IMR-90 (cell line): ENCODE data around the gene PFAS. TPM values are rescaled to one million over a fixed set of nuclear protein-coding genes. Genes with fewer than 3 reads are reported as not detected.

Experiments
- ATAC-seq: fragments of 200-7000 bp; cut with Tn5 transposase; 2 replicates; pipeline ENCODE4 v1.9.1; 2020; ENCODE audit warnings: low read depth, mild to moderate bottlenecking, moderate library complexity
- BruUV-seq: library from RNA; stranded (reverse); fragments of 400-500 nt; replicated peaks from 2 replicates; lab custom pipeline; 2021; lab: Mats Ljungman, UMichigan
- CTCF ChIA-PET: fragments of 300-600 bp; formaldehyde crosslinking; extraction: SDS; loops from one replicate; lab custom pipeline; 2021; ENCODE audit warnings: antibody characterized with exemption; lab: Yijun Ruan, JAX
- POLR2A ChIA-PET: fragments of 300-600 bp; sonication (Branson Sonifier 250); formaldehyde crosslinking; loops from one replicate; lab custom pipeline; 2022; ENCODE audit warnings: antibody characterized with exemption; ENCODE audit not compliant: unreplicated experiment; lab: Charles Lee
- DNase-seq: peaks from one replicate; pipeline ENCODE4 v3.0.0; 2013
- H2AFZ ChIP-seq: replicated peaks from 2 replicates; pipeline ENCODE3; 2013; ENCODE audit warnings: low read length, mild to moderate bottlenecking; ENCODE audit not compliant: poor library complexity
- H2AK5ac ChIP-seq: 2 replicates; pipeline ENCODE4 v1.6.1; 2013; ENCODE audit warnings: low read depth, low read length, inconsistent platforms
- H2AK9ac ChIP-seq: replicated peaks from 2 replicates; pipeline ENCODE3; 2013; ENCODE audit warnings: mild to moderate bottlenecking, low read depth, low read length, moderate library complexity; ENCODE audit not compliant: poor library complexity
- H2BK120ac ChIP-seq: 2 replicates; pipeline ENCODE4 v1.6.1; 2013; ENCODE audit warnings: low read depth, low read length, inconsistent platforms
- H2BK15ac ChIP-seq: 3 replicates; pipeline ENCODE4 v1.6.1; 2013; ENCODE audit warnings: low read depth, low read length, inconsistent platforms
- H2BK20ac ChIP-seq: 2 replicates; pipeline ENCODE4 v1.6.1; 2013; ENCODE audit warnings: low read depth, mild to moderate bottlenecking, inconsistent platforms, low read length, moderate library complexity
- H2BK5ac ChIP-seq: 2 replicates; pipeline ENCODE4 v1.6.1; 2013; ENCODE audit warnings: mild to moderate bottlenecking, low read depth, low read length, inconsistent platforms; ENCODE audit not compliant: poor library complexity, severe bottlenecking
- H3K14ac ChIP-seq: replicated peaks from 2 replicates; pipeline ENCODE4 v1.6.1; 2013; ENCODE audit warnings: low read depth, low read length, inconsistent platforms
- H3K18ac ChIP-seq: 2 replicates; pipeline ENCODE4 v1.6.1; 2013; ENCODE audit warnings: low read depth, low read length, control low read depth
- H3K23ac ChIP-seq: 2 replicates; pipeline ENCODE4 v1.6.1; 2013; ENCODE audit warnings: low read depth, low read length, inconsistent platforms
- H3K27ac ChIP-seq: 2 replicates; pipeline ENCODE4 v1.5.1; 2013; ENCODE audit warnings: mild to moderate bottlenecking, control low read depth, low read length; ENCODE audit not compliant: insufficient read depth
- H3K27me3 ChIP-seq: 2 replicates; pipeline ENCODE4 v1.6.1; 2013; ENCODE audit warnings: low read length; ENCODE audit not compliant: control insufficient read depth, insufficient read depth
- H3K36me3 ChIP-seq: 2 replicates; pipeline ENCODE4 v1.6.1; 2013; ENCODE audit warnings: low read length, mixed read lengths; ENCODE audit not compliant: control insufficient read depth, insufficient read depth
- H3K4ac ChIP-seq: 2 replicates; pipeline ENCODE4 v1.6.1; 2013; ENCODE audit warnings: low read depth, low read length, inconsistent platforms
- H3K4me1 ChIP-seq: 2 replicates; pipeline ENCODE4 v1.6.1; 2013; ENCODE audit warnings: low read length, mixed read lengths; ENCODE audit not compliant: control insufficient read depth, insufficient read depth
- H3K4me2 ChIP-seq: 2 replicates; pipeline ENCODE4 v1.6.1; 2013; ENCODE audit warnings: low read depth, mild to moderate bottlenecking, control low read depth, low read length, moderate library complexity
- H3K4me3 ChIP-seq: 2 replicates; pipeline ENCODE4 v1.5.1; 2013; ENCODE audit warnings: low read depth, mild to moderate bottlenecking, control low read depth, low read length, moderate library complexity; ENCODE audit not compliant: insufficient read depth
- H3K56ac ChIP-seq: 2 replicates; pipeline ENCODE4 v1.6.1; 2013; ENCODE audit warnings: low read length, inconsistent platforms; ENCODE audit not compliant: insufficient read depth; ENCODE audit errors: extremely low read depth
- H3K79me1 ChIP-seq, 2 experiments: 2 replicates each; pipeline ENCODE4 v1.6.1; 2013; ENCODE audit warnings: low read length in 2 of 2, inconsistent platforms in 1 of 2, low read depth in 1 of 2
- H3K9ac ChIP-seq: 2 replicates; pipeline ENCODE4 v1.6.1; 2013; ENCODE audit warnings: low read depth, low read length, control low read depth
- H3K9me1 ChIP-seq: 2 replicates; pipeline ENCODE4 v1.6.1; 2013; ENCODE audit warnings: low read length, inconsistent platforms; ENCODE audit not compliant: insufficient read depth
- H3K9me3 ChIP-seq: 2 replicates; pipeline ENCODE4 v1.6.1; 2013; ENCODE audit warnings: low read length; ENCODE audit not compliant: control insufficient read depth, insufficient read depth
- H4K20me1 ChIP-seq: 2 replicates; pipeline ENCODE4 v1.6.1; 2013; ENCODE audit warnings: low read length, inconsistent platforms; ENCODE audit not compliant: insufficient read depth
- H4K5ac ChIP-seq: 2 replicates; pipeline ENCODE4 v1.6.1; 2013; ENCODE audit warnings: mild to moderate bottlenecking, low read depth, low read length, control low read depth
- H4K8ac ChIP-seq, 2 experiments: 2 replicates each; pipeline ENCODE4 v1.6.1; 2013; ENCODE audit warnings: low read depth in 2 of 2, low read length in 2 of 2, control low read depth in 1 of 2, inconsistent platforms in 1 of 2
- H4K91ac ChIP-seq: 2 replicates; pipeline ENCODE4 v1.6.1; 2013; ENCODE audit warnings: low read depth, low read length, inconsistent platforms; ENCODE audit not compliant: insufficient read depth
- BHLHE40 ChIP-seq: fragments of 150-350 bp; IDR thresholded peaks from 2 replicates; pipeline ENCODE4 v1.6.1; 2016; ENCODE audit warnings: mild to moderate bottlenecking, low read depth, low read length
- CHD1 ChIP-seq: IDR thresholded peaks from 2 replicates; pipeline ENCODE4 v1.6.1; 2012; ENCODE audit warnings: low read depth, low read length, improper control_type of control experiment
- CTCF ChIP-seq: conservative IDR thresholded peaks from 2 replicates; pipeline ENCODE4 v1.5.1; 2012; ENCODE audit warnings: mild to moderate bottlenecking, low read depth, low read length, improper control_type of control experiment
- MAFK ChIP-seq: IDR thresholded peaks from 2 replicates; pipeline ENCODE4 v1.6.1; 2012; ENCODE audit warnings: low read depth, low read length, improper control_type of control experiment
- MAZ ChIP-seq: IDR thresholded peaks from 2 replicates; pipeline ENCODE4 v1.6.1; 2012; ENCODE audit warnings: low read depth, mild to moderate bottlenecking, low read length, improper control_type of control experiment, moderate library complexity, borderline replicate concordance
- MXI1 ChIP-seq: IDR thresholded peaks from 2 replicates; pipeline ENCODE4 v1.6.1; 2012; ENCODE audit warnings: low read depth, mild to moderate bottlenecking, low read length, moderate library complexity, borderline replicate concordance
- NFE2L2 ChIP-seq: fragments of 150-350 bp; IDR thresholded peaks from 2 replicates; pipeline ENCODE4 v1.6.1; 2016; ENCODE audit warnings: low read depth, mild to moderate bottlenecking, low read length
- POLR2A ChIP-seq: IDR thresholded peaks from 2 replicates; pipeline ENCODE4 v1.6.1; 2012; ENCODE audit warnings: mild to moderate bottlenecking, low read depth, low read length
- RAD21 ChIP-seq: IDR thresholded peaks from 2 replicates; pipeline ENCODE4 v1.6.1; 2012; ENCODE audit warnings: low read length, improper control_type of control experiment
- RFX5 ChIP-seq: IDR thresholded peaks from 2 replicates; pipeline ENCODE4 v1.8.0; 2012; ENCODE audit warnings: low read depth, mild to moderate bottlenecking, low read length, moderate library complexity
- USF2 ChIP-seq: fragments of 150-350 bp; IDR thresholded peaks from 2 replicates; pipeline ENCODE4 v1.6.1; 2017; ENCODE audit warnings: mild to moderate bottlenecking, antibody characterized with exemption, low read length, low read depth
- WGBS, 2 experiments: methylation state at CpG; one replicate each; pipeline versions ENCODE4 v1.1.5 to v1.1.7; 2013; ENCODE audit warnings: missing lambda C conversion rate in 2 of 2; ENCODE audit not compliant: insufficient read length in 1 of 2; ENCODE audit errors: extremely low coverage in 2 of 2; 5-methylcytosine and 5-hydroxymethylcytosine counted together
- dilution Hi-C: fragments of 300-500 bp; cut with HindIII; formaldehyde crosslinking; loops from one replicate; pipeline ENCODE4 v1.14.3; 2018; ENCODE audit warnings: low sequenced_read_pairs; ENCODE audit not compliant: unreplicated experiment
- in situ Hi-C: fragments of 300-500 bp; cut with MboI; formaldehyde crosslinking; loops from 3 replicates; pipeline ENCODE4 v1.14.3; 2019; ENCODE audit warnings: low sequenced_read_pairs, inconsistent platforms, mixed read lengths
- intact Hi-C: fragments of 100-400 bp; cut with micrococcal nuclease; formaldehyde crosslinking; loops from 2 replicates; pipeline ENCODE4 v1.10.0; 2022
- polyA plus RNA-seq, 3 experiments: library from polyadenylated mRNA; depleted of rRNA; stranded (reverse); fragments of >200 nt; gene quantifications; 2 replicates each; pipeline ENCODE4 v1.2.3, GENCODE V29; 2012; ENCODE audit warnings: low replicate concordance in 1 of 3
- total RNA-seq: library from RNA; depleted of rRNA; stranded (reverse); fragments of >200 nt; gene quantifications from 2 replicates; pipeline ENCODE4 v1.2.3, GENCODE V29; 2012
- TF ChIP-seq, protein P1 (sequence below): fragments of 150-350 bp; IDR thresholded peaks from 2 replicates; pipeline ENCODE4 v1.6.1; 2016; ENCODE audit warnings: low read depth, mild to moderate bottlenecking, low read length, moderate library complexity, borderline replicate concordance

PFAS gene
- total and polyA plus RNA-seq, 2 of the 4 experiments (the other 2 are of a cell fraction), result 20.7 to 26.2 TPM

DNA sequence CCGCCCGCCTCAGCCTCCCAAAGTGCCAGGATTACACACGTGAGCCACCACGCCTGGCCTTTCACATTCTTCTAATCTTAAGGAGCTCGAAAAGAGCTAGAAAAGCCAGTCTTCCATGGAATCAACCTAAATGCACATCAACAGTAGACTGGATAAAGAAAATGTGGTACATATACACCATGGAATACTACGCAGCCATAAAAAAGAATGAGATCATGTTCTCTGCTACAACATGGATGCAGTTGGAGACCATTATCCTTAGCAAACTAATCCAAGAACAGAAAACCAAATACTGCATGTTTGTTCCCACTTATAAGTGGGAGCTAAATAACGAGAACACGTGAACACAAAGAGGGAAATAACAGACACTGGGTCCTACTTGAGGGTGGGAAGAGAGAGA is 4.3 kb upstream of the PFAS start:
- Histone ChIP-seq H3K18ac (no peak overlapping the region), H3K56ac (no peak overlapping the region), H2AK5ac (no peak overlapping the region), H2BK15ac (no peak overlapping the region), H2BK20ac (no peak overlapping the region), H3K9me3 (no peaks in the 10 kb centered on the region), H2AFZ (no peak overlapping the region), H2AK9ac (no peak overlapping the region), H2BK120ac (no peak overlapping the region), H2BK5ac (no peak overlapping the region), H4K5ac (no peak overlapping the region), H3K4ac (no peak overlapping the region), H3K27ac (no peak overlapping the region), H3K23ac (no peak overlapping the region), H3K4me2 (no peak overlapping the region), H4K8ac (no peak overlapping the region), H3K9ac (no peak overlapping the region), H3K4me1 (no peaks in the 10 kb centered on the region), H3K79me1 (peaks cover 15 to 42% of the 10 kb centered on the region in 2 experiments), H3K14ac (no peak overlapping the region), H3K9me1 (peaks cover 9% of the 10 kb centered on the region; the same call in 1 of the 2 replicates), H3K27me3 (no peaks in the 10 kb centered on the region), H4K20me1 (no peaks in the 10 kb centered on the region), H3K36me3 (0 out of 2 replicates have a peak, but pooled peaks cover 1% of the 10 kb centered on the region), H4K91ac (no peak overlapping the region), H3K4me3 (no peak overlapping the region)
- dilution Hi-C loops, result loop anchor here (25.0 kb wide), 1 partner anchor 132 kb away; the partner anchor contains the start of genes ALOXE3 and HES7
- DNase-seq (no peak), ATAC-seq (no peak)
- in situ Hi-C loops, result no loop called here
- TF ChIP-seq RAD21 (no peak), CHD1 (no peak), MAFK (no peak), USF2 (no peak), RFX5 (no peak), BHLHE40 (no peak), MAZ (no peak), POLR2A (no peak), NFE2L2 (no peak), CTCF (no peak), MXI1 (no peak)
- TF ChIP-seq, protein P1, sequence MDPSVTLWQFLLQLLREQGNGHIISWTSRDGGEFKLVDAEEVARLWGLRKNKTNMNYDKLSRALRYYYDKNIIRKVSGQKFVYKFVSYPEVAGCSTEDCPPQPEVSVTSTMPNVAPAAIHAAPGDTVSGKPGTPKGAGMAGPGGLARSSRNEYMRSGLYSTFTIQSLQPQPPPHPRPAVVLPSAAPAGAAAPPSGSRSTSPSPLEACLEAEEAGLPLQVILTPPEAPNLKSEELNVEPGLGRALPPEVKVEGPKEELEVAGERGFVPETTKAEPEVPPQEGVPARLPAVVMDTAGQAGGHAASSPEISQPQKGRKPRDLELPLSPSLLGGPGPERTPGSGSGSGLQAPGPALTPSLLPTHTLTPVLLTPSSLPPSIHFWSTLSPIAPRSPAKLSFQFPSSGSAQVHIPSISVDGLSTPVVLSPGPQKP, result no peak
- no CpG with 5 or more reads among the region's 8 CpGs for WGBS, 2 experiments
- POLR2A ChIA-PET, result no interaction called here
- intact Hi-C loops, result loop anchor here (5.0 kb wide), 1 partner anchor 43 kb away; the partner anchor contains the start of gene RANGRF
- BruUV-seq, result no TSS peak
- CTCF ChIA-PET, result no interaction called here
